Astrocyte of the cerebellum (primary cell): ENCODE results near the gene C1orf21.

ENCODE experiments used
- DNase-seq: peaks from one replicate; pipeline ENCODE4 v3.0.0-alpha.2; 2011; ENCODE audit warnings: low read depth
- H3K4me3 ChIP-seq: 2 replicates; pipeline ENCODE4 v1.5.1; 2011; ENCODE audit warnings: mild to moderate bottlenecking, low read depth, low read length, moderate library complexity
- CTCF ChIP-seq: IDR thresholded peaks from 2 replicates; pipeline ENCODE4 v1.5.1; 2012; ENCODE audit warnings: low read length, low read depth, moderate library complexity, mild to moderate bottlenecking; ENCODE audit errors: missing control alignments
- in situ Hi-C: cut with HindIII; loops from 2 replicates; pipeline ENCODE4 v1.10.0; 2017; ENCODE audit warnings: low sequenced_read_pairs

C1orf21 gene

GRCh38 chr1:184596950-184597645 lies 210.3 kb downstream of the C1orf21 start:
- TF ChIP-seq CTCF, result peak; percentile 8
- in situ Hi-C loops, result no loop called here
- H3K4me3 ChIP-seq, result no peak overlapping the region
- no peak for DNase-seq

- H3K4me3 ChIP-seq, result no peak overlapping the region
- DNase-seq, result no peak
- in situ Hi-C loops, result no loop called here
- no peak for TF ChIP-seq CTCF
Measured at GRCh38 chr1:184597650-184598357, 211.0 kb downstream of the C1orf21 start.

GRCh38 chr1:184598403-184599193 lies 211.8 kb downstream of the C1orf21 start:
- in situ Hi-C loops, result no loop called here
- no peak for DNase-seq
- TF ChIP-seq CTCF, result no peak
- no peak overlapping the region for H3K4me3 ChIP-seq

GRCh38 chr1:184604152-184604900 lies 217.5 kb downstream of the C1orf21 start:
- in situ Hi-C loops, result no loop called here
- no peak for DNase-seq
- no peak overlapping the region for H3K4me3 ChIP-seq
- TF ChIP-seq CTCF, result no peak

GRCh38 chr1:184605941-184606340 lies 219.1 kb downstream of the C1orf21 start:
- DNase-seq, result no peak
- H3K4me3 ChIP-seq, result no peak overlapping the region
- in situ Hi-C loops, result no loop called here
- no peak for TF ChIP-seq CTCF

GRCh38 chr1:184606786-184607185 lies 220.0 kb downstream of the C1orf21 start:
- no peak for TF ChIP-seq CTCF
- in situ Hi-C loops, result no loop called here
- H3K4me3 ChIP-seq, result no peak overlapping the region
- DNase-seq, result no peak
